ENCODE data around the gene ABHD2. TPM values are rescaled to one million over a fixed set of nuclear protein-coding genes. Genes with fewer than 3 reads are reported as not detected.

ABHD2 gene
- total RNA-seq, 1 experiment from 2014 or later: 15.6 TPM

GRCh38 chr15:89052474-89052873 lies 35.8 kb upstream of the ABHD2 start:
- Histone ChIP-seq H3K27me3 (ENCODE audit: insufficient read depth, low read length) (no peaks in the 10 kb centered on the region), H3K27ac (ENCODE audit: insufficient read length, low read depth, low read length) (no peak overlapping the region), H3K79me2 (ENCODE audit: insufficient read depth, low read length) (no peaks in the 10 kb centered on the region), H3K18ac (ENCODE audit: insufficient read length, low read depth, low read length) (no peak overlapping the region), H2BK15ac (ENCODE audit: low read depth, low read length) (no peak overlapping the region), H3K4me1 (ENCODE audit: insufficient read depth, low read length) (0 out of 2 replicates have a peak, but pooled peaks cover 2% of the 10 kb centered on the region), H3K4me2 (ENCODE audit: insufficient read depth, insufficient read length, low read length) (no peak overlapping the region), H2AFZ (ENCODE audit: low read length) (no peak overlapping the region), H3T11ph (ENCODE audit: low read length) (no peak overlapping the region), H2AK5ac (ENCODE audit: insufficient read length, low read length) (no peak overlapping the region), H3K56ac (ENCODE audit: insufficient read length, low read depth, low read length) (no peak overlapping the region), H4K20me1 (ENCODE audit: control insufficient read depth, insufficient read depth, insufficient read length) (no peaks in the 10 kb centered on the region), H3K23me2 (ENCODE audit: insufficient read length, low read depth, low read length, poor library complexity, severe bottlenecking) (no peaks in the 10 kb centered on the region), H4K5ac (ENCODE audit: insufficient read length, low read depth, low read length) (no peak overlapping the region), H3K23ac (ENCODE audit: insufficient read length, low read depth, low read length) (no peak overlapping the region), H3K79me1 (ENCODE audit: insufficient read depth, low read depth, low read length, poor library complexity, severe bottlenecking) (no peaks in the 10 kb centered on the region), H3K9me3 (ENCODE audit: control insufficient read depth, low read depth, low read length) (no peaks in the 10 kb centered on the region), H2BK20ac (ENCODE audit: low read depth, low read length, poor library complexity, severe bottlenecking) (no peak overlapping the region), H2BK120ac (ENCODE audit: low read depth, low read length, poor library complexity, severe bottlenecking) (no peak overlapping the region), H4K8ac (replicated peaks; ENCODE audit: insufficient read length, low read depth, low read length) (no peak overlapping the region), H4K91ac (ENCODE audit: insufficient read length, low read depth, low read length) (no peak overlapping the region), H2BK5ac (ENCODE audit: insufficient read length, low read length) (no peak overlapping the region), H3K14ac (ENCODE audit: insufficient read depth, low read length) (no peak overlapping the region), H2BK12ac (ENCODE audit: insufficient read length, low read depth, low read length) (no peak overlapping the region), H3K9ac (ENCODE audit: extremely low read depth, insufficient read length, low read length) (no peak overlapping the region), H3K4ac (ENCODE audit: low read depth, low read length) (no peak overlapping the region)
- Mint-ChIP-seq H3K36me3 (ENCODE audit: insufficient read depth in 1 of 3, low read depth in 3 of 3) (peaks cover 3 to 22% (median 11%) of the 10 kb centered on the region in 3 experiments; a peak in 6 of 7 replicates), H3K27me3 (ENCODE audit: low read depth) (no peaks in the 10 kb centered on the region; the same call in 1 of the 2 replicates), H3K4me3 (no peak overlapping the region), H3K27ac (no peak overlapping the region), H3K4me1 (peaks cover 18 to 22% of the 10 kb centered on the region in 2 experiments), H3K9me3 (peaks cover 5 to 16% of the 10 kb centered on the region in 2 experiments)
- no peak for DNase-seq
- TF ChIP-seq CTCF (conservative IDR thresholded peaks at IDR 0.05): no peak
- no CpG with 5 or more reads among the region's 3 CpGs for WGBS (ENCODE audit: extremely low coverage, insufficient read length, low lambda C conversion rate)
